IMR-90 (cell line): Measurements from ENCODE around the gene ALAD.

ENCODE experiments used
- CEBPB ChIP-seq: IDR thresholded peaks from 2 replicates; pipeline ENCODE4 v1.6.1; 2012; ENCODE audit warnings: low read depth, low read length, improper control_type of control experiment
- FOS ChIP-seq: fragments of 150-350 bp; IDR thresholded peaks from 2 replicates; pipeline ENCODE4 v1.6.1; 2016; ENCODE audit warnings: low read depth, low read length
- MXI1 ChIP-seq: IDR thresholded peaks from 2 replicates; pipeline ENCODE4 v1.6.1; 2012; ENCODE audit warnings: low read depth, mild to moderate bottlenecking, low read length, moderate library complexity, borderline replicate concordance
- TF ChIP-seq, protein P1 (sequence below): conservative IDR thresholded peaks from 2 replicates; pipeline ENCODE4 v1.5.1; 2012; ENCODE audit warnings: mild to moderate bottlenecking, low read depth, low read length, improper control_type of control experiment

DNA sequence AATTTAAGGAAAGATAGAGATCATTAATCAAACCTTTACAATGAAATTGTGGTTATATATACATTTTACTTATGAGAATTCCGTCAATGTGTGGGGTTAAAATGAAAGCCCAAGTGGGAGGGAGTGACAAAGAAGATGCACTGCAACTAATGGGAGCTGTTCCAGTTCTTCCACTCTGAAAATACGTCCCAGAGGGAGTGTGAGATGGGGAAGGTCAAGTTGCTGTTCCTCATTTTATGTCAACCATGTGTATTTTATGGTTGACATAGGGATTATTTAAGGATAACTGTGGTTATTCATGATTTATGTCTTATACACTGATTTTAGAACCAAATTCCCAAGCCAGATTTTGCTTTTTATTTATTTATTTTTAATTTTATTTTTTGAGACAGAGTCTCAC, 48.3 kb upstream of the ALAD start:
- TF ChIP-seq, protein P1, sequence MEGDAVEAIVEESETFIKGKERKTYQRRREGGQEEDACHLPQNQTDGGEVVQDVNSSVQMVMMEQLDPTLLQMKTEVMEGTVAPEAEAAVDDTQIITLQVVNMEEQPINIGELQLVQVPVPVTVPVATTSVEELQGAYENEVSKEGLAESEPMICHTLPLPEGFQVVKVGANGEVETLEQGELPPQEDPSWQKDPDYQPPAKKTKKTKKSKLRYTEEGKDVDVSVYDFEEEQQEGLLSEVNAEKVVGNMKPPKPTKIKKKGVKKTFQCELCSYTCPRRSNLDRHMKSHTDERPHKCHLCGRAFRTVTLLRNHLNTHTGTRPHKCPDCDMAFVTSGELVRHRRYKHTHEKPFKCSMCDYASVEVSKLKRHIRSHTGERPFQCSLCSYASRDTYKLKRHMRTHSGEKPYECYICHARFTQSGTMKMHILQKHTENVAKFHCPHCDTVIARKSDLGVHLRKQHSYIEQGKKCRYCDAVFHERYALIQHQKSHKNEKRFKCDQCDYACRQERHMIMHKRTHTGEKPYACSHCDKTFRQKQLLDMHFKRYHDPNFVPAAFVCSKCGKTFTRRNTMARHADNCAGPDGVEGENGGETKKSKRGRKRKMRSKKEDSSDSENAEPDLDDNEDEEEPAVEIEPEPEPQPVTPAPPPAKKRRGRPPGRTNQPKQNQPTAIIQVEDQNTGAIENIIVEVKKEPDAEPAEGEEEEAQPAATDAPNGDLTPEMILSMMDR: no peak
- TF ChIP-seq CEBPB: no peak
- no peak for TF ChIP-seq MXI1
- no peak for TF ChIP-seq FOS
